ENCODE results near the gene FAM83D. TPM values are rescaled to one million over a fixed set of nuclear protein-coding genes. Genes with fewer than 3 reads are reported as not detected.

Gene FAM83D
- total RNA-seq, 1 donor from 2014 or later: 0.62 TPM

- intact Hi-C loops (cut with DNase I): loop anchor here (5.0 kb wide), 1 partner anchor 34 kb away; the partner anchor contains the start of gene DHX35
- DNase-seq (ENCODE audit: low spot score): peak; percentile 70
Measured at GRCh38 chr20:38927902-38928578, 1.8 kb downstream of the FAM83D start.

- DNase-seq (ENCODE audit: low spot score): peak; percentile 12
- intact Hi-C loops (cut with DNase I): no loop called here
Measured at GRCh38 chr20:38930242-38930569, 4.0 kb downstream of the FAM83D start.

GRCh38 chr20:38931984-38932383 lies 5.8 kb downstream of the FAM83D start:
- DNase-seq (ENCODE audit: low spot score): peak; percentile 6
- intact Hi-C loops (cut with DNase I): no loop called here

GRCh38 chr20:38932457-38933120 lies 6.4 kb downstream of the FAM83D start:
- DNase-seq (ENCODE audit: low spot score): peak; percentile 22
- intact Hi-C loops (cut with DNase I): no loop called here

GRCh38 chr20:38934530-38934929 lies 8.3 kb downstream of the FAM83D start:
- intact Hi-C loops (cut with DNase I): no loop called here
- DNase-seq (ENCODE audit: low spot score): no peak

- intact Hi-C loops (cut with DNase I): no loop called here
- peak; percentile 1 for DNase-seq (ENCODE audit: low spot score)
Measured at GRCh38 chr20:38935285-38935684, 9.1 kb downstream of the FAM83D start.

GRCh38 chr20:38935967-38936407 lies 9.8 kb downstream of the FAM83D start:
- intact Hi-C loops (cut with DNase I): no loop called here
- DNase-seq (ENCODE audit: low spot score): no peak

- DNase-seq (ENCODE audit: low spot score): peak; percentile 38
- intact Hi-C loops (cut with DNase I): no loop called here
Measured at GRCh38 chr20:38937000-38937399, 10.8 kb downstream of the FAM83D start.

- DNase-seq (ENCODE audit: low spot score): peak; percentile 31
- intact Hi-C loops (cut with DNase I): no loop called here
Measured at GRCh38 chr20:38937978-38938473, 11.8 kb downstream of the FAM83D start.

- intact Hi-C loops (cut with DNase I): no loop called here
- DNase-seq (ENCODE audit: low spot score): no peak
Measured at GRCh38 chr20:38939686-38940085, 13.5 kb downstream of the FAM83D start.

- intact Hi-C loops (cut with DNase I): no loop called here
- DNase-seq (ENCODE audit: low spot score): no peak
Measured at GRCh38 chr20:38940644-38941043, 14.4 kb downstream of the FAM83D start.

- intact Hi-C loops (cut with DNase I): no loop called here
- no peak for DNase-seq (ENCODE audit: low spot score)
Measured at GRCh38 chr20:38941726-38942389, 15.6 kb downstream of the FAM83D start.

GRCh38 chr20:38945012-38945411 lies 18.8 kb downstream of the FAM83D start:
- no peak for DNase-seq (ENCODE audit: low spot score)
- intact Hi-C loops (cut with DNase I): no loop called here

- no peak for DNase-seq (ENCODE audit: low spot score)
- intact Hi-C loops (cut with DNase I): no loop called here
Measured at GRCh38 chr20:38946836-38947235, 20.6 kb downstream of the FAM83D start.

- DNase-seq (ENCODE audit: low spot score): no peak
- intact Hi-C loops (cut with DNase I): no loop called here
Measured at GRCh38 chr20:38947931-38948362, 21.7 kb downstream of the FAM83D start.

GRCh38 chr20:38950254-38950653 lies 24.0 kb downstream of the FAM83D start:
- no peak for DNase-seq (ENCODE audit: low spot score)
- intact Hi-C loops (cut with DNase I): no loop called here

GRCh38 chr20:38951611-38952010 lies 25.4 kb downstream of the FAM83D start:
- no peak for DNase-seq (ENCODE audit: low spot score)
- intact Hi-C loops (cut with DNase I): no loop called here

- DNase-seq (ENCODE audit: low spot score): no peak
- intact Hi-C loops (cut with DNase I): no loop called here
Measured at GRCh38 chr20:38952153-38952552, 25.9 kb downstream of the FAM83D start.

GRCh38 chr20:38953630-38954340 lies 27.6 kb downstream of the FAM83D start:
- intact Hi-C loops (cut with DNase I): no loop called here
- DNase-seq (ENCODE audit: low spot score): no peak

All from cardiac septum (tissue), 1 donor.